HG03097 (cell line): ENCODE data around the gene MARCHF11.

Experiments used
- ATAC-seq: cut with Tn5 transposase; IDR thresholded peaks from one replicate; pipeline ENCODE4 v1.9.1; 2021; ENCODE audit not compliant: unreplicated experiment, low FRiP score

MARCHF11 gene

GRCh38 chr5:16179511-16179935 is at the start of gene MARCHF11:
MARCHF11 (minus strand) TSS chr5:16179791; CDS start chr5:16179575, 216 bp downstream.
- no peak for ATAC-seq

GRCh38 chr5:16225927-16226326 is 46.3 kb upstream of the MARCHF11 start:
- no peak for ATAC-seq

GRCh38 chr5:16192311-16192710 is 12.7 kb upstream of the MARCHF11 start:
- no peak for ATAC-seq

GRCh38 chr5:16180789-16181082 is 1.1 kb upstream of the MARCHF11 start:
- ATAC-seq = no peak

- no peak for ATAC-seq
Observed at GRCh38 chr5:16179936-16180788, 571 bp upstream of the MARCHF11 start.

- no peak for ATAC-seq
Observed at GRCh38 chr5:16178745-16179372, 732 bp downstream of the MARCHF11 start.

- no peak for ATAC-seq
Observed at GRCh38 chr5:16169550-16169949, 10.0 kb downstream of the MARCHF11 start.

- ATAC-seq = no peak
Observed at GRCh38 chr5:16160706-16161105, 18.9 kb downstream of the MARCHF11 start.

GRCh38 chr5:16159636-16160035 is 20.0 kb downstream of the MARCHF11 start:
- no peak for ATAC-seq

- ATAC-seq = no peak
Observed at GRCh38 chr5:16156152-16156551, 23.4 kb downstream of the MARCHF11 start.

GRCh38 chr5:16152601-16153568 is 26.7 kb downstream of the MARCHF11 start:
- ATAC-seq = no peak

GRCh38 chr5:16149621-16150020 is 30.0 kb downstream of the MARCHF11 start:
- ATAC-seq = no peak

- no peak for ATAC-seq
Observed at GRCh38 chr5:16147179-16147900, 32.3 kb downstream of the MARCHF11 start.

- no peak for ATAC-seq
Observed at GRCh38 chr5:16144416-16144815, 35.2 kb downstream of the MARCHF11 start.

- no peak for ATAC-seq
Observed at GRCh38 chr5:16143361-16144049, 36.1 kb downstream of the MARCHF11 start.

- ATAC-seq = no peak
Observed at GRCh38 chr5:16140944-16141343, 38.6 kb downstream of the MARCHF11 start.

GRCh38 chr5:16140417-16140816 is 39.2 kb downstream of the MARCHF11 start:
- ATAC-seq = no peak

GRCh38 chr5:16137177-16137576 is 42.4 kb downstream of the MARCHF11 start:
- no peak for ATAC-seq

GRCh38 chr5:16135506-16135905 is 44.1 kb downstream of the MARCHF11 start:
- no peak for ATAC-seq

- no peak for ATAC-seq
Observed at GRCh38 chr5:16135003-16135402, 44.6 kb downstream of the MARCHF11 start.
